IMR-90 (cell line): ENCODE data around the gene FCHO1.

Experiments used
- BHLHE40 ChIP-seq: fragments of 150-350 bp; IDR thresholded peaks from 2 replicates; pipeline ENCODE4 v1.6.1; 2016; ENCODE audit warnings: mild to moderate bottlenecking, low read depth, low read length
- CEBPB ChIP-seq: IDR thresholded peaks from 2 replicates; pipeline ENCODE4 v1.6.1; 2012; ENCODE audit warnings: low read depth, low read length, improper control_type of control experiment
- FOS ChIP-seq: fragments of 150-350 bp; IDR thresholded peaks from 2 replicates; pipeline ENCODE4 v1.6.1; 2016; ENCODE audit warnings: low read depth, low read length
- MAZ ChIP-seq: IDR thresholded peaks from 2 replicates; pipeline ENCODE4 v1.6.1; 2012; ENCODE audit warnings: low read depth, mild to moderate bottlenecking, low read length, improper control_type of control experiment, moderate library complexity, borderline replicate concordance
- MXI1 ChIP-seq: IDR thresholded peaks from 2 replicates; pipeline ENCODE4 v1.6.1; 2012; ENCODE audit warnings: low read depth, mild to moderate bottlenecking, low read length, moderate library complexity, borderline replicate concordance
- NFE2L2 ChIP-seq: fragments of 150-350 bp; IDR thresholded peaks from 2 replicates; pipeline ENCODE4 v1.6.1; 2016; ENCODE audit warnings: low read depth, mild to moderate bottlenecking, low read length
- POLR2A ChIP-seq: IDR thresholded peaks from 2 replicates; pipeline ENCODE4 v1.6.1; 2012; ENCODE audit warnings: mild to moderate bottlenecking, low read depth, low read length
- RCOR1 ChIP-seq: IDR thresholded peaks from 2 replicates; pipeline ENCODE4 v1.6.1; 2012; ENCODE audit warnings: mild to moderate bottlenecking, low read length, improper control_type of control experiment; ENCODE audit not compliant: insufficient replicate concordance
- SMC3 ChIP-seq: fragments of 150-350 bp; IDR thresholded peaks from 2 replicates; pipeline ENCODE4 v1.6.1; 2016; ENCODE audit warnings: low read depth, mild to moderate bottlenecking, antibody characterized with exemption, low read length, moderate library complexity
- TF ChIP-seq, protein P1 (sequence below): conservative IDR thresholded peaks from 2 replicates; pipeline ENCODE4 v1.5.1; 2012; ENCODE audit warnings: mild to moderate bottlenecking, low read depth, low read length, improper control_type of control experiment
- TF ChIP-seq, protein P2 (sequence below): fragments of 150-350 bp; IDR thresholded peaks from 2 replicates; pipeline ENCODE4 v1.6.1; 2016; ENCODE audit warnings: low read depth, mild to moderate bottlenecking, low read length, moderate library complexity, borderline replicate concordance
- TF ChIP-seq, protein P3 (sequence below): fragments of 150-350 bp; IDR thresholded peaks from 2 replicates; pipeline ENCODE4 v1.6.1; 2017; ENCODE audit warnings: mild to moderate bottlenecking, antibody characterized with exemption, low read length, low read depth

DNA sequence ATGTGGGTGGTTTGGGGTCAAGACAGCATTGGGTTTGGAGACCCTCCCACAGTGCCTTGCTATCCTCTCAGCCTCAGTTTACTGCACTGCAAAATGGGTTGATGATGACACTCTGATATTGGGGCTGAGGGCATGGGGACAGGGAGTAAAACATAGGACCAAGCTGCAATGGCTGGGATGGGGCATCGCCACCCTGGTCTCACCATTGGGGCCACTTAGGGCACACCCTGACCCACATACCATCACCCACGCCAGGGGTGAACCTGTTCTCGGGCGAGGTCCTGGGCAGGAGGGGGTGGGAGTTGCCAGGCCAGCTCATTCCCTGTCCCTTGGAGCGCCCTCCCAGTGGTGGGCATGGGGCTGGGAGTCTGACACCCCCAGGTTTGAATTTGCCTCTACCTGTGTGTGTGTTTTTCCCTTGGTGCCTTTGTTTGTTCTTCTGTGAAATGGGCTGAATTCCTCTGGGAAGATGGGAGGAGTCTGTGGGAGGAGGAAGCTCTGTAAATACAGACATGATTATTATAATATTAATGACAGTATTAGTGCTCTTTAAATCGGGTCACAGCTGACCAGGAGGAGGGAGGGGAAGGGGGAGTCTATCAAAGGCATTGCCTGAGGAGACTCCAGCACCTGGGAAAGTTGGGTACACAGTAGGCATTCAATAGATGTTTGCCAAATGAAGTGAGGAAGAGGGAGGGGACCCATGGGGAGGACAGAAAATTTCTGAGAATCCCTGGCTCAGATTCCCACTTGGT is 2.2 kb upstream of the FCHO1 start:
- TF ChIP-seq, protein P1, sequence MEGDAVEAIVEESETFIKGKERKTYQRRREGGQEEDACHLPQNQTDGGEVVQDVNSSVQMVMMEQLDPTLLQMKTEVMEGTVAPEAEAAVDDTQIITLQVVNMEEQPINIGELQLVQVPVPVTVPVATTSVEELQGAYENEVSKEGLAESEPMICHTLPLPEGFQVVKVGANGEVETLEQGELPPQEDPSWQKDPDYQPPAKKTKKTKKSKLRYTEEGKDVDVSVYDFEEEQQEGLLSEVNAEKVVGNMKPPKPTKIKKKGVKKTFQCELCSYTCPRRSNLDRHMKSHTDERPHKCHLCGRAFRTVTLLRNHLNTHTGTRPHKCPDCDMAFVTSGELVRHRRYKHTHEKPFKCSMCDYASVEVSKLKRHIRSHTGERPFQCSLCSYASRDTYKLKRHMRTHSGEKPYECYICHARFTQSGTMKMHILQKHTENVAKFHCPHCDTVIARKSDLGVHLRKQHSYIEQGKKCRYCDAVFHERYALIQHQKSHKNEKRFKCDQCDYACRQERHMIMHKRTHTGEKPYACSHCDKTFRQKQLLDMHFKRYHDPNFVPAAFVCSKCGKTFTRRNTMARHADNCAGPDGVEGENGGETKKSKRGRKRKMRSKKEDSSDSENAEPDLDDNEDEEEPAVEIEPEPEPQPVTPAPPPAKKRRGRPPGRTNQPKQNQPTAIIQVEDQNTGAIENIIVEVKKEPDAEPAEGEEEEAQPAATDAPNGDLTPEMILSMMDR, result no peak
- TF ChIP-seq CEBPB, result no peak
- no peak for TF ChIP-seq POLR2A
- no peak for TF ChIP-seq FOS
- no peak for TF ChIP-seq SMC3
- TF ChIP-seq, protein P2, sequence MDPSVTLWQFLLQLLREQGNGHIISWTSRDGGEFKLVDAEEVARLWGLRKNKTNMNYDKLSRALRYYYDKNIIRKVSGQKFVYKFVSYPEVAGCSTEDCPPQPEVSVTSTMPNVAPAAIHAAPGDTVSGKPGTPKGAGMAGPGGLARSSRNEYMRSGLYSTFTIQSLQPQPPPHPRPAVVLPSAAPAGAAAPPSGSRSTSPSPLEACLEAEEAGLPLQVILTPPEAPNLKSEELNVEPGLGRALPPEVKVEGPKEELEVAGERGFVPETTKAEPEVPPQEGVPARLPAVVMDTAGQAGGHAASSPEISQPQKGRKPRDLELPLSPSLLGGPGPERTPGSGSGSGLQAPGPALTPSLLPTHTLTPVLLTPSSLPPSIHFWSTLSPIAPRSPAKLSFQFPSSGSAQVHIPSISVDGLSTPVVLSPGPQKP, result no peak
- no peak for TF ChIP-seq MAZ
- no peak for TF ChIP-seq MXI1
- TF ChIP-seq, protein P3, sequence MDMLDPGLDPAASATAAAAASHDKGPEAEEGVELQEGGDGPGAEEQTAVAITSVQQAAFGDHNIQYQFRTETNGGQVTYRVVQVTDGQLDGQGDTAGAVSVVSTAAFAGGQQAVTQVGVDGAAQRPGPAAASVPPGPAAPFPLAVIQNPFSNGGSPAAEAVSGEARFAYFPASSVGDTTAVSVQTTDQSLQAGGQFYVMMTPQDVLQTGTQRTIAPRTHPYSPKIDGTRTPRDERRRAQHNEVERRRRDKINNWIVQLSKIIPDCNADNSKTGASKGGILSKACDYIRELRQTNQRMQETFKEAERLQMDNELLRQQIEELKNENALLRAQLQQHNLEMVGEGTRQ, result no peak
- no peak for TF ChIP-seq RCOR1
- no peak for TF ChIP-seq BHLHE40
- no peak for TF ChIP-seq NFE2L2
